ENCODE results near the gene PCGF2.

PCGF2 gene

GRCh38 chr17:38741461-38741860, 6.7 kb downstream of the PCGF2 start:
- no peak for TF ChIP-seq CTCF (IDR thresholded peaks at IDR 0.05; ENCODE audit: insufficient read depth, missing control alignments)
- FAIRE-seq (no peak), DNase-seq (ENCODE audit: insufficient read length, low spot score) (no peak)

GRCh38 chr17:38740806-38741205, 7.3 kb downstream of the PCGF2 start:
- no peak for TF ChIP-seq CTCF (IDR thresholded peaks at IDR 0.05; ENCODE audit: insufficient read depth, missing control alignments)
- FAIRE-seq: no peak
- no peak for DNase-seq (ENCODE audit: insufficient read length, low spot score)

- TF ChIP-seq CTCF (IDR thresholded peaks at IDR 0.05; ENCODE audit: insufficient read depth, missing control alignments): no peak
- FAIRE-seq: no peak
Measured at GRCh38 chr17:38740044-38740443, 8.1 kb downstream of the PCGF2 start.

GRCh38 chr17:38739305-38739704, 8.8 kb downstream of the PCGF2 start:
- TF ChIP-seq CTCF (IDR thresholded peaks at IDR 0.05; ENCODE audit: insufficient read depth, missing control alignments): no peak
- DNase-seq (ENCODE audit: insufficient read length, low spot score) (no peak), FAIRE-seq (no peak)

More at GRCh38 chr17:38740044-38740443, 8.1 kb downstream of the PCGF2 start:
- DNase-seq (ENCODE audit: insufficient read length, low spot score): no peak

GRCh38 chr17:38738686-38739085, 9.4 kb downstream of the PCGF2 start:
- TF ChIP-seq CTCF (IDR thresholded peaks at IDR 0.05; ENCODE audit: insufficient read depth, missing control alignments): no peak
- DNase-seq (ENCODE audit: insufficient read length, low spot score) (no peak), FAIRE-seq (no peak)

GRCh38 chr17:38738007-38738662, 10.0 kb downstream of the PCGF2 start:
- DNase-seq (ENCODE audit: insufficient read length, low spot score) (no peak), FAIRE-seq (no peak)
- no peak for TF ChIP-seq CTCF (IDR thresholded peaks at IDR 0.05; ENCODE audit: insufficient read depth, missing control alignments)

- DNase-seq (ENCODE audit: insufficient read length, low spot score) (peak; percentile 90), FAIRE-seq (no peak)
- peak; percentile 97 for TF ChIP-seq CTCF (IDR thresholded peaks at IDR 0.05; ENCODE audit: insufficient read depth, missing control alignments)
Measured at GRCh38 chr17:38735161-38735997, 12.8 kb downstream of the PCGF2 start.

Measured in D721Med (cell line).